MM.1S (cell line): ENCODE measurements around the gene SEC23A.
"Not testable (repeated sequence)": the region's sequence is repeated elsewhere in the genome, so short reads cannot be mapped to it uniquely, and the experiment has no call there.

Source experiments
- DNase-seq: peaks from one replicate; pipeline ENCODE4 v3.0.0-alpha.2; 2015
- H2AFZ ChIP-seq: fragments of 300-600 bp; sonication (generic); 2 replicates; pipeline ENCODE4 v1.6.0; 2016; ENCODE audit warnings: antibody characterized with exemption, low read length
- H3F3A ChIP-seq: fragments of 300-600 bp; sonication (generic); 2 replicates; pipeline ENCODE4 v1.6.1; 2016; ENCODE audit warnings: mild to moderate bottlenecking, antibody characterized with exemption, low read length, moderate library complexity, mixed read lengths; ENCODE audit not compliant: insufficient read depth
- H3K27ac ChIP-seq: fragments of 300-600 bp; sonication (generic); 2 replicates; pipeline ENCODE4 v1.5.1; 2016; ENCODE audit warnings: mild to moderate bottlenecking, low read length
- H3K27me3 ChIP-seq: fragments of 300-600 bp; sonication (generic); replicated peaks from 2 replicates; pipeline ENCODE4 v1.6.0; 2016; ENCODE audit warnings: low read length; ENCODE audit not compliant: insufficient read depth
- H3K36me3 ChIP-seq: fragments of 300-600 bp; sonication (generic); replicated peaks from 2 replicates; pipeline ENCODE4 v1.6.1; 2016; ENCODE audit warnings: mild to moderate bottlenecking, low read length, mixed read lengths; ENCODE audit not compliant: insufficient read depth
- H3K4me1 ChIP-seq: fragments of 300-600 bp; sonication (generic); 2 replicates; pipeline ENCODE4 v1.6.1; 2016; ENCODE audit warnings: low read length, mixed read lengths
- H3K4me2 ChIP-seq: fragments of 300-600 bp; sonication (generic); 2 replicates; pipeline ENCODE4 v1.6.0; 2016; ENCODE audit warnings: low read depth, low read length
- H3K4me3 ChIP-seq: fragments of 300-600 bp; sonication (generic); 2 replicates; pipeline ENCODE4 v1.5.1; 2016; ENCODE audit warnings: low read length, mixed read lengths
- H3K79me2 ChIP-seq: fragments of 300-600 bp; sonication (generic); 2 replicates; pipeline ENCODE4 v1.6.1; 2016; ENCODE audit warnings: mixed run types, low read length, mixed read lengths
- H3K9ac ChIP-seq: fragments of 300-600 bp; sonication (generic); 2 replicates; pipeline ENCODE4 v1.6.1; 2016; ENCODE audit warnings: low read length, mixed read lengths
- H3K9me2 ChIP-seq: fragments of 300-600 bp; sonication (generic); replicated peaks from 2 replicates; pipeline ENCODE4 v1.6.1; 2016; ENCODE audit warnings: mild to moderate bottlenecking, low read length, mixed read lengths; ENCODE audit not compliant: insufficient read depth
- H3K9me3 ChIP-seq: fragments of 300-600 bp; sonication (generic); replicated peaks from 2 replicates; pipeline ENCODE4 v1.6.1; 2016; ENCODE audit warnings: mild to moderate bottlenecking, low read length, mixed read lengths; ENCODE audit not compliant: insufficient read depth
- H4K20me1 ChIP-seq: fragments of 300-600 bp; sonication (generic); 2 replicates; pipeline ENCODE4 v1.6.1; 2016; ENCODE audit warnings: mild to moderate bottlenecking, low read length, moderate library complexity, mixed read lengths; ENCODE audit not compliant: insufficient read depth
- EZH2 ChIP-seq: fragments of 300-600 bp; sonication (generic); optimal IDR thresholded peaks from 2 replicates; pipeline ENCODE3; 2017; ENCODE audit warnings: low read depth, mild to moderate bottlenecking, antibody characterized with exemption, low read length, mixed read lengths
- EZH2phosphoT487 ChIP-seq: fragments of 300-600 bp; sonication (generic); IDR thresholded peaks from 2 replicates; pipeline ENCODE4 v1.6.1; 2018; ENCODE audit warnings: antibody characterized with exemption, low read length
- TF ChIP-seq, protein P1 (sequence below): fragments of 300-600 bp; sonication (generic); IDR thresholded peaks from 2 replicates; pipeline ENCODE4 v1.5.1; 2016; ENCODE audit warnings: antibody characterized with exemption, low read length, mixed read lengths

Gene SEC23A

DNA sequence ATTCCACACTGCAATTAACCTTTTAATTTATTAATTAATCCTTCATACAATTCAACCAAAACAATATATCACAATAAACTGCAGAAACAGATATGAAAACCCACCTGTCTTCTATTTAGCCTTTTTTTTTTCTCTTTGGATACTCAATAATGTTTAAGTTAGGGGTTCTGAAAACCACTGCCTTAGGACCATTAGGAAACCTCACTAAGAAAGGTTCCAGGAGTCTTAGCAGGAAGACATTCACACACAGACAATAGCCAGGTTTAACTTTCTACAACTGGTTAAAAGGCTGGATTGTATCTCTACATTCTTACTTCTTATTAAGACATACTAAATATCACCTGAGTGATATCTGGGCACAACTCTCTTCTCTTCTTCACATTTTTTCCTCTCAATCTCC is 3.3 kb downstream of the SEC23A start:
- DNase-seq = no peak
- H3K79me2 ChIP-seq = no peaks in the 10 kb centered on the region
- TF ChIP-seq, protein P1, sequence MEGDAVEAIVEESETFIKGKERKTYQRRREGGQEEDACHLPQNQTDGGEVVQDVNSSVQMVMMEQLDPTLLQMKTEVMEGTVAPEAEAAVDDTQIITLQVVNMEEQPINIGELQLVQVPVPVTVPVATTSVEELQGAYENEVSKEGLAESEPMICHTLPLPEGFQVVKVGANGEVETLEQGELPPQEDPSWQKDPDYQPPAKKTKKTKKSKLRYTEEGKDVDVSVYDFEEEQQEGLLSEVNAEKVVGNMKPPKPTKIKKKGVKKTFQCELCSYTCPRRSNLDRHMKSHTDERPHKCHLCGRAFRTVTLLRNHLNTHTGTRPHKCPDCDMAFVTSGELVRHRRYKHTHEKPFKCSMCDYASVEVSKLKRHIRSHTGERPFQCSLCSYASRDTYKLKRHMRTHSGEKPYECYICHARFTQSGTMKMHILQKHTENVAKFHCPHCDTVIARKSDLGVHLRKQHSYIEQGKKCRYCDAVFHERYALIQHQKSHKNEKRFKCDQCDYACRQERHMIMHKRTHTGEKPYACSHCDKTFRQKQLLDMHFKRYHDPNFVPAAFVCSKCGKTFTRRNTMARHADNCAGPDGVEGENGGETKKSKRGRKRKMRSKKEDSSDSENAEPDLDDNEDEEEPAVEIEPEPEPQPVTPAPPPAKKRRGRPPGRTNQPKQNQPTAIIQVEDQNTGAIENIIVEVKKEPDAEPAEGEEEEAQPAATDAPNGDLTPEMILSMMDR = no peak
- TF ChIP-seq EZH2phosphoT487 (no peak), EZH2 (no peak)
- no peaks in the 10 kb centered on the region for H3K9me2 ChIP-seq
- H3K27me3 ChIP-seq = no peaks in the 10 kb centered on the region
- no peak overlapping the region for H2AFZ ChIP-seq
- H3K27ac ChIP-seq = no peak overlapping the region
- no peaks in the 10 kb centered on the region for H4K20me1 ChIP-seq
- H3K4me3 ChIP-seq = no peak overlapping the region
- H3K4me1 ChIP-seq = no peaks in the 10 kb centered on the region
- H3K36me3 ChIP-seq = no peaks in the 10 kb centered on the region
- no peaks in the 10 kb centered on the region for H3F3A ChIP-seq
- H3K9me3 ChIP-seq = no peaks in the 10 kb centered on the region
- no peak overlapping the region for H3K4me2 ChIP-seq
- no peak overlapping the region for H3K9ac ChIP-seq

DNA sequence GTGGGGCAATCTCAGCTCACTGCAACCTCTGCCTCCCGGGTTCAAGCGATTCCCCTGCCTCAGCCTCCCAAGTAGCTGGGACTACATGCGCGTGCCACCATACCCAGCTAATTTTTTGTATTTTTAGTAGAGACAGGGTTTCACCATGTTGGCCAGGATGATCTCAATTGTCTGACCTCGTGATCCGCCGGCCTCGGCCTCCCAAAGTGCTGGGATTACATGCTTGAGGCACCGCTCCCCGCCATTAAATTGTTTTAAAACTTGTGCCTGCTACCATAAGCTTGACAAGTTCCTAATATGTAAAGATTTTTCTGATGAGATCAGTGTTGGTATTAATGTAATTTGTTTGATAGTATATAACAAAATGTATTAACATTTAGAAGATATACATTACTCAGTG is 3.8 kb downstream of the SEC23A start:
- H3K79me2 ChIP-seq, H3K27me3 ChIP-seq, H3K4me1 ChIP-seq: not testable (repeated sequence)

DNA sequence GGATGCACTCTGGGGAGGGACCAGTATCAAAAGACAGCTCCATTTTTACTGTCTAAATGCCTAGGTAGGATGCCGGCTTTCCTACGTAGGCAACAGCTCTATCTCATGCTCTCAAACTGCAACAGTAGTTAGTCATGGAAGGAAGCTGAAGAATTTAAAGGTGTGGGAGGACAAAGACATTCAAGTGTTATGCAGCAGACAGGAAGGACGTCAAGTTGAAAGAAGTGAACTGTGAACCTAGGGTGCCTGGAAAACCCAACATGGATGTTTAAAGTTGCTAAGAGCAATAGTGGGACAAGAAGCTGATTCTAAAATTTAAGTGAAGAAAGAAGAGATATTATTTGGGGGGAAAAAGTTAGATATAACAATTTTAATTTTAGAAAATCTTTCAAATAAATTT is 5.9 kb downstream of the SEC23A start:
- Histone ChIP-seq H3K79me2 (no peaks in the 10 kb centered on the region), H2AFZ (no peak overlapping the region), H3K4me1 (no peaks in the 10 kb centered on the region), H3K9me2 (no peaks in the 10 kb centered on the region), H3F3A (no peaks in the 10 kb centered on the region), H3K36me3 (no peaks in the 10 kb centered on the region; the same call in 1 of the 2 replicates), H3K4me3 (no peak overlapping the region), H4K20me1 (no peaks in the 10 kb centered on the region), H3K4me2 (no peak overlapping the region), H3K27me3 (no peaks in the 10 kb centered on the region), H3K9me3 (no peaks in the 10 kb centered on the region), H3K9ac (no peak overlapping the region), H3K27ac (no peak overlapping the region)
- TF ChIP-seq EZH2 (no peak), EZH2phosphoT487 (no peak)
- TF ChIP-seq, protein P1 = no peak
- no peak for DNase-seq

More for the DNA sequence above, 3.8 kb downstream of the SEC23A start:
- H3K4me2 ChIP-seq, H3K36me3 ChIP-seq, H3K9me2 ChIP-seq, H3K9ac ChIP-seq, H3K27ac ChIP-seq, H2AFZ ChIP-seq, H3K4me3 ChIP-seq, H3K9me3 ChIP-seq, H3F3A ChIP-seq, DNase-seq, H4K20me1 ChIP-seq: not testable (repeated sequence)

DNA sequence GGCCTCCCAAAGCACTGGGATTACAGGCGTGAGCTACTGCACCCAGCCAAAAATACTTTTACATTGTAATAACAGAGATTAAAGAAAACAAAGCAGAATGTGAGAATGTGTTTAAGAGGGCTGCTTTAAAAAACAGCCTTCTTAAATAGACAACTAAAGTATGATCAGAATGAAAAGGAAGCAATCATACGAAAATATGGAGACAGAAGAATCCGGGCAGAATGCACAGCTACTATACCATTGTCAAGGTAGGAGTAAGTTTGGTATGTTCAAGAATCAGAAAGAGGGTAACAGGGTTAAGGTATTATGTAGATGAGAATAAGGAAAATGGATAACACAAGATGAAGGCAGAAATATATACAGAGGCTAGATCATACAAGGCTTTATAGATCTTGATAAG is 8.5 kb downstream of the SEC23A start:
- H3K9me2 ChIP-seq = no peaks in the 10 kb centered on the region
- H3F3A ChIP-seq = no peaks in the 10 kb centered on the region
- no peaks in the 10 kb centered on the region for H3K9me3 ChIP-seq
- no peak overlapping the region for H3K4me2 ChIP-seq
- H3K36me3 ChIP-seq = no peaks in the 10 kb centered on the region; the same call in 1 of the 2 replicates
- H3K4me3 ChIP-seq = no peak overlapping the region
- no peak overlapping the region for H2AFZ ChIP-seq
- TF ChIP-seq, protein P1 = no peak
- TF ChIP-seq EZH2phosphoT487 = no peak
- TF ChIP-seq EZH2 = no peak
- no peaks in the 10 kb centered on the region for H3K4me1 ChIP-seq
- no peaks in the 10 kb centered on the region for H3K79me2 ChIP-seq
- no peaks in the 10 kb centered on the region for H4K20me1 ChIP-seq
- no peak overlapping the region for H3K9ac ChIP-seq
- no peak for DNase-seq
- H3K27me3 ChIP-seq = no peaks in the 10 kb centered on the region
- H3K27ac ChIP-seq = no peak overlapping the region
